ENCODE results near the gene BCL2L14. TPM values are rescaled to one million over a fixed set of nuclear protein-coding genes. Genes with fewer than 3 reads are reported as not detected.

The BCL2L14 gene
- total and polyA plus RNA-seq, 2 donors from 2014 or later, result 2.2 to 2.7 TPM

DNA sequence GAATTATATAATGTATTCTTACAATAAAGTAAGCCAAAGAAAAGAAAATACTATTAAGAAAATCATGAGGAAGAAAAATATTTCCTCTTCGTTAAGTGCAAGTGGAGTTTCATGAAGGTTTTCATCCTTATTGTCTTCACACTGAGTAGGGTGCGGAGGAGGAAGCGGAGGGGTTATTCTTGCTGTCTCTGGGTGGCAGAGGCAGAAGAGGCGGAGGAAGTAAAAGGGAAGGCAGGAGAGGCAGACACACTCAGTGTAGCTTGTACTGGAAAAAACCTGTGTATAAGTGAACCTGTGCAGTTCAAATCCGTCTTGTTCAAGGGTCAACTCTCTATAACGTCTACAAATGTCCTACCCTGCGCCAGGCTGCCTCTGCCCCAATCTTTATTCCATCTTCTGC is 22.0 kb upstream of the BCL2L14 start:
- peaks cover 0 to 4% (median 0%) of the 10 kb centered on the region in 3 donors for H3K4me1 ChIP-seq (ENCODE audit: control insufficient read depth in 2 of 3, insufficient read depth in 2 of 3, low read depth in 1 of 3, low read length in 3 of 3)
- FAIRE-seq, result no peak
- H3K36me3 ChIP-seq (ENCODE audit: control insufficient read depth in 2 of 3, insufficient read depth in 3 of 3, low read length in 3 of 3), result no peaks in the 10 kb centered on the region
- TF ChIP-seq, protein P1, sequence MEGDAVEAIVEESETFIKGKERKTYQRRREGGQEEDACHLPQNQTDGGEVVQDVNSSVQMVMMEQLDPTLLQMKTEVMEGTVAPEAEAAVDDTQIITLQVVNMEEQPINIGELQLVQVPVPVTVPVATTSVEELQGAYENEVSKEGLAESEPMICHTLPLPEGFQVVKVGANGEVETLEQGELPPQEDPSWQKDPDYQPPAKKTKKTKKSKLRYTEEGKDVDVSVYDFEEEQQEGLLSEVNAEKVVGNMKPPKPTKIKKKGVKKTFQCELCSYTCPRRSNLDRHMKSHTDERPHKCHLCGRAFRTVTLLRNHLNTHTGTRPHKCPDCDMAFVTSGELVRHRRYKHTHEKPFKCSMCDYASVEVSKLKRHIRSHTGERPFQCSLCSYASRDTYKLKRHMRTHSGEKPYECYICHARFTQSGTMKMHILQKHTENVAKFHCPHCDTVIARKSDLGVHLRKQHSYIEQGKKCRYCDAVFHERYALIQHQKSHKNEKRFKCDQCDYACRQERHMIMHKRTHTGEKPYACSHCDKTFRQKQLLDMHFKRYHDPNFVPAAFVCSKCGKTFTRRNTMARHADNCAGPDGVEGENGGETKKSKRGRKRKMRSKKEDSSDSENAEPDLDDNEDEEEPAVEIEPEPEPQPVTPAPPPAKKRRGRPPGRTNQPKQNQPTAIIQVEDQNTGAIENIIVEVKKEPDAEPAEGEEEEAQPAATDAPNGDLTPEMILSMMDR (IDR thresholded peaks at IDR 0.05; ENCODE audit: borderline replicate concordance, extremely low read depth, insufficient read depth), result no peak
- H3K9ac ChIP-seq (ENCODE audit: low read length in 3 of 3), result no peak overlapping the region
- intact Hi-C loops (cut with DNase I), result no loop called here
- no peak for DNase-seq
- no peaks in the 10 kb centered on the region for H3K27me3 ChIP-seq (ENCODE audit: control insufficient read depth, insufficient read depth, low read length)
- H3K4me3 ChIP-seq (ENCODE audit: low read length in 3 of 3), result no peak overlapping the region
- H3K9me3 ChIP-seq (ENCODE audit: control insufficient read depth in 2 of 3, insufficient read depth in 1 of 3, low read length in 3 of 3), result peaks cover 0 to 2% (median 0%) of the 10 kb centered on the region in 3 donors
- no peak overlapping the region for H3K27ac ChIP-seq (ENCODE audit: low read depth in 2 of 2, low read length in 2 of 2)

DNA sequence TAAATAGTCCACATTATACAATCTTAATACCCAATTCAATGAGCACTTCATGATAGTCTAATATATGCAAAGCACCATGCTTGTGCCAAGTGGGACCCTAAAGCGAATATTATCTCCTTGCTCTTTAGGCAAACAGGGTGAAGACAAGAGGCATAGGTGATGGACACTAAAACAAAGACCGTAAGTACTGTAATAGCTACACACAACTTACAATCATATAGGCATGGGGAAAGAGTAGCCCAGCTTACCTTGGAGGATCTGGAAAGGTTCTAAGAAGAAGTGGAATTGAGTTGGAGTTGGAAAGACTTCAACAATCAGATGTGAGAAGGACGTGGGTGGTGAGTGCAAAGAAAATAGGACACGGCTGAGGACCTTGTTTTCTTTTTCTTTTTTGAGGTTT is 19.1 kb upstream of the BCL2L14 start:
- H3K27me3 ChIP-seq (ENCODE audit: control insufficient read depth, insufficient read depth, low read length), result no peaks in the 10 kb centered on the region
- no peak overlapping the region for H3K4me3 ChIP-seq (ENCODE audit: low read length in 3 of 3)
- DNase-seq, result no peak
- H3K36me3 ChIP-seq (ENCODE audit: control insufficient read depth in 2 of 3, insufficient read depth in 3 of 3, low read length in 3 of 3), result no peaks in the 10 kb centered on the region
- H3K9me3 ChIP-seq (ENCODE audit: control insufficient read depth in 2 of 3, insufficient read depth in 1 of 3, low read length in 3 of 3), result peaks cover 0 to 2% (median 0%) of the 10 kb centered on the region in 3 donors
- H3K4me1 ChIP-seq (ENCODE audit: control insufficient read depth in 2 of 3, insufficient read depth in 2 of 3, low read depth in 1 of 3, low read length in 3 of 3), result peaks cover 0 to 4% (median 0%) of the 10 kb centered on the region in 3 donors
- TF ChIP-seq, protein P1 (IDR thresholded peaks at IDR 0.05; ENCODE audit: borderline replicate concordance, extremely low read depth, insufficient read depth), result no peak
- no peak overlapping the region for H3K9ac ChIP-seq (ENCODE audit: low read length in 3 of 3)
- intact Hi-C loops (cut with DNase I), result no loop called here
- FAIRE-seq, result no peak
- no peak overlapping the region for H3K27ac ChIP-seq (ENCODE audit: low read depth in 2 of 2, low read length in 2 of 2)

DNA sequence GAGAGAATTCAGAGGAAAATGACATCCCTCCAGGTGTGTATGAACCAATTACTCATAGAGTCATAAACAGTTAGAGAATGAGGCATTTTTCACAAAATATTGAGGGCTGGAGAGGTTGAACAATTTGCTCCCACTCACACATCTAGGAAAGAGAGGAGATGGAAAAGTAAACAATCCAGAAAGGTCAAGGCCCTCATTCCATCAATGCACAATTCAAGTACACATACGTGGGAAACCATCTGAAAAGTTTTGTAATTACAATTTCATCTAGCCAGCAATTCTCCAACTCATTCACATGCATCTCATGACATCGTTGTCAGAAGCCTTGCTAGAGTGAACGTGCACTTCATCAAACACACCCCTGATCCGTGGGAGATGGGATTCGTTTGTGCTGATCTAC is 15.7 kb upstream of the BCL2L14 start:
- Histone ChIP-seq H3K4me1 (ENCODE audit: control insufficient read depth in 2 of 3, insufficient read depth in 2 of 3, low read depth in 1 of 3, low read length in 3 of 3) (no peaks in the 10 kb centered on the region), H3K9me3 (ENCODE audit: control insufficient read depth in 2 of 3, insufficient read depth in 1 of 3, low read length in 3 of 3) (no peaks in the 10 kb centered on the region), H3K4me3 (ENCODE audit: low read length in 3 of 3) (no peak overlapping the region), H3K9ac (ENCODE audit: low read length in 3 of 3) (no peak overlapping the region), H3K27ac (ENCODE audit: low read depth in 2 of 2, low read length in 2 of 2) (no peak overlapping the region), H3K36me3 (ENCODE audit: control insufficient read depth in 2 of 3, insufficient read depth in 3 of 3, low read length in 3 of 3) (no peaks in the 10 kb centered on the region), H3K27me3 (ENCODE audit: control insufficient read depth, insufficient read depth, low read length) (no peaks in the 10 kb centered on the region)
- DNase-seq (peak in 2 of 5 donors; percentile 31 to 40), FAIRE-seq (no peak)
- TF ChIP-seq, protein P1 (IDR thresholded peaks at IDR 0.05; ENCODE audit: borderline replicate concordance, extremely low read depth, insufficient read depth), result no peak
- intact Hi-C loops (cut with DNase I), result no loop called here

DNA sequence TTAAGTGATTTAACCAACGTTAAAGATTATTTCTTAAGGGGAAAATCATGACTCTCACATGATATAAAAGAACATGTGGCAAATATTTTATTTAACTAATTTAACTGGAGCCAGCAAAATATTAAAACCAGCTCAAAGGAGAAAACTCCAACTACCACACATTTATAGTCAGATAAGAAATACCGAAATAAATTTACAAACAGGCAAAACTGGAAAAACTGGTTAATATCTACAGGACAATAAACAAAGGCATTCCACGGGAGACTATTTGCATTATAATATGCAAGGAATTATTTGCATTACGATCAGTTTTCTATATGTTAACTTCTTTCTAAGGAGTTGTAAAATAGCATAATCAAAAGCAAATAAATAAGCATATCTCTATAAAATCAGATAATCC is 13.8 kb upstream of the BCL2L14 start:
- Histone ChIP-seq H3K27ac (ENCODE audit: low read depth in 2 of 2, low read length in 2 of 2) (no peak overlapping the region), H3K4me3 (ENCODE audit: low read length in 3 of 3) (no peak overlapping the region), H3K36me3 (ENCODE audit: control insufficient read depth in 2 of 3, insufficient read depth in 3 of 3, low read length in 3 of 3) (no peaks in the 10 kb centered on the region), H3K4me1 (ENCODE audit: control insufficient read depth in 2 of 3, insufficient read depth in 2 of 3, low read depth in 1 of 3, low read length in 3 of 3) (no peaks in the 10 kb centered on the region), H3K27me3 (ENCODE audit: control insufficient read depth, insufficient read depth, low read length) (no peaks in the 10 kb centered on the region), H3K9me3 (ENCODE audit: control insufficient read depth in 2 of 3, insufficient read depth in 1 of 3, low read length in 3 of 3) (no peaks in the 10 kb centered on the region), H3K9ac (ENCODE audit: low read length in 3 of 3) (no peak overlapping the region)
- DNase-seq, result peak in 2 of 5 donors; percentile 35 to 62
- TF ChIP-seq, protein P1 (IDR thresholded peaks at IDR 0.05; ENCODE audit: borderline replicate concordance, extremely low read depth, insufficient read depth), result no peak
- FAIRE-seq, result no peak
- intact Hi-C loops (cut with DNase I), result no loop called here
